ENCODE data around the gene USP15. TPM values are rescaled to one million over a fixed set of nuclear protein-coding genes. Genes with fewer than 3 reads are reported as not detected.

The USP15 gene
- total RNA-seq, 1 donor from 2014 or later, result 150 TPM

DNA sequence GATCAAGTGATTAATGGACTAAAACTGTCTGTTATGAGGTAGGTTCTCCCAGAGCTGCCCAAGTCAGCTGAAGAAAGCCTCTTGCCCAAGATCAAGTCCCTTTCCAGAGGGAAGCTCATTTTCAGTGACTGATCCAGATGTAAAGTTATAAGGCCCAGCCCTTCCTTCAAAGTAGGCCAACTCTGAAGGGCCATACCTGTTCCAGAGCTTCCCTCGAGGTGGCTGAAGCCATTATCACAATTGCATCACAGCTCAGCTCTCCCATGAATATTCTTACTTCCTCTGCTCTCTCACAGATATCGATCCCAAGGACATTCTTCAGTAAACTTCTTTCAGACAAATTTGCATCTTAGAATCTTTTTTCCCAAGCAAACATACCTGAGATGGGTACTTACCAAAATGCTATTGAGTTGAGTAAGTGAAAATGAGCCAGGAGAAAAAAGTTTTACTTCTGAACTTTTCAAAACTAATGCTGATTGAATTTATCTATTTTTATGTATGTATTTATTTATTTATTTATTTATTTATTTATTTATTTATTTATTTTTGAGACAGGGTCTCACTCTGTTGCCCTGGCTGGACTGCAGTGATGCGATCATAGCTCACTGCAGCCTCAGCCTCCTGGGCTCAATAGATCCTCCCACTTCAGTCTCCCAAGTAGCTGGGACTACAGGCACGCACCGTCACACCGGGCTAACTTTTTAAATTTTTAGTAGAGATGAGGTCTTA lies 42.6 kb upstream of the USP15 start:
- CTCF ChIA-PET, result no interaction called here
- peaks cover 2% of the 10 kb centered on the region for H3K4me1 Mint-ChIP-seq
- intact Hi-C loops (cut with micrococcal nuclease), result no loop called here
- no peak overlapping the region for H3K27ac Mint-ChIP-seq
- H3K27me3 Mint-ChIP-seq, result peaks cover 7% of the 10 kb centered on the region
- DNase-seq (no peak), ATAC-seq (ENCODE audit: low read depth) (no peak)
- no peak overlapping the region for H3K4me3 Mint-ChIP-seq
- no peaks in the 10 kb centered on the region for H3K9me3 Mint-ChIP-seq
- TF ChIP-seq, protein P1, sequence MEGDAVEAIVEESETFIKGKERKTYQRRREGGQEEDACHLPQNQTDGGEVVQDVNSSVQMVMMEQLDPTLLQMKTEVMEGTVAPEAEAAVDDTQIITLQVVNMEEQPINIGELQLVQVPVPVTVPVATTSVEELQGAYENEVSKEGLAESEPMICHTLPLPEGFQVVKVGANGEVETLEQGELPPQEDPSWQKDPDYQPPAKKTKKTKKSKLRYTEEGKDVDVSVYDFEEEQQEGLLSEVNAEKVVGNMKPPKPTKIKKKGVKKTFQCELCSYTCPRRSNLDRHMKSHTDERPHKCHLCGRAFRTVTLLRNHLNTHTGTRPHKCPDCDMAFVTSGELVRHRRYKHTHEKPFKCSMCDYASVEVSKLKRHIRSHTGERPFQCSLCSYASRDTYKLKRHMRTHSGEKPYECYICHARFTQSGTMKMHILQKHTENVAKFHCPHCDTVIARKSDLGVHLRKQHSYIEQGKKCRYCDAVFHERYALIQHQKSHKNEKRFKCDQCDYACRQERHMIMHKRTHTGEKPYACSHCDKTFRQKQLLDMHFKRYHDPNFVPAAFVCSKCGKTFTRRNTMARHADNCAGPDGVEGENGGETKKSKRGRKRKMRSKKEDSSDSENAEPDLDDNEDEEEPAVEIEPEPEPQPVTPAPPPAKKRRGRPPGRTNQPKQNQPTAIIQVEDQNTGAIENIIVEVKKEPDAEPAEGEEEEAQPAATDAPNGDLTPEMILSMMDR (IDR thresholded peaks at IDR 0.05), result no peak
- POLR2A ChIA-PET, result no interaction called here
- no peaks in the 10 kb centered on the region for H3K36me3 Mint-ChIP-seq (ENCODE audit: low read depth)

DNA sequence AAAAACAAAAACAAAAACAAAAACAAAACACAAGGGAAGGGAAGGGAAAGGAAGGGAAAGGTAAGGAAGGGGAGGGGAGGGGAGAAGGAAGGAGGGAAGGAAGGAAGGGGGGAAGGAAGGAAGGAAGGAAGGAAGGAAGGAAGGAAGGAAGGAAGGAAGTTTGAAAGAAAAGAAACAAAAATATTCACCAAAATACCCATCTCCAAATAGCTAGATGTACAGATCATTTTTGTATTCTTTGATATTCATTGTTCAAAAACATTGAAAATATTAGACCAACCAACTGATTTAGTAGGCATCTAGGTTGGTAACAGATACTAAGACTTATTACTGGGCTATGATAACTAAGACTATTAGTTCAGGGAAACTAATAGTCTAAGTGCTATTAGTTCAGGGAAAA lies 39.1 kb upstream of the USP15 start:
- no peak for DNase-seq
- Mint-ChIP-seq H3K27ac (no peak overlapping the region), H3K36me3 (ENCODE audit: low read depth) (no peaks in the 10 kb centered on the region), H3K27me3 (peaks cover 5% of the 10 kb centered on the region), H3K4me3 (no peak overlapping the region), H3K4me1 (no peaks in the 10 kb centered on the region), H3K9me3 (no peaks in the 10 kb centered on the region)
- intact Hi-C loops (cut with micrococcal nuclease), result no loop called here
- no peak for ATAC-seq (ENCODE audit: low read depth)
- ChIA-PET CTCF (no interaction called here), POLR2A (no interaction called here)
- TF ChIP-seq, protein P1 (IDR thresholded peaks at IDR 0.05), result no peak

DNA sequence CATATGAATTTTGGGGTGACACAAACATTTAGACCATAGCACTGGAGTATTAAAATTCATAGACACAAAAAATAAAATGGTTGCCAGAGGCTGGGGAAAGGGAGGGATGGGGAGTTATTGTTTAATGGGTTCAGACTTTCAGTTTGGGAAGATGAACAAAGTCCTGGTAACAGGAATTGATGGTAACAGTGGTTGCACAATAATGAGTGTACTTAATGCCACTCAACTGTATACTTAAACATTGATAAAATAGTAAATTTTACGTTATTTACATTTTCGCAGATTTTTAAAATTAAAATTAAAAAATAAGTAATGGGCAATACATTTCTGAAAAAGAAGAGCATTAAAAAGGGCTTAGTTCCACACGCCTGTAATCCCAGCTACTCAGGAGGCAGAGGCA lies 35.6 kb upstream of the USP15 start:
- Mint-ChIP-seq H3K27ac (no peak overlapping the region), H3K9me3 (no peaks in the 10 kb centered on the region), H3K4me3 (no peak overlapping the region), H3K4me1 (no peaks in the 10 kb centered on the region), H3K27me3 (no peaks in the 10 kb centered on the region), H3K36me3 (ENCODE audit: low read depth) (no peaks in the 10 kb centered on the region)
- intact Hi-C loops (cut with micrococcal nuclease), result no loop called here
- CTCF ChIA-PET, result no interaction called here
- no peak for ATAC-seq (ENCODE audit: low read depth)
- POLR2A ChIA-PET, result no interaction called here
- DNase-seq, result no peak
- TF ChIP-seq, protein P1 (IDR thresholded peaks at IDR 0.05), result no peak

DNA sequence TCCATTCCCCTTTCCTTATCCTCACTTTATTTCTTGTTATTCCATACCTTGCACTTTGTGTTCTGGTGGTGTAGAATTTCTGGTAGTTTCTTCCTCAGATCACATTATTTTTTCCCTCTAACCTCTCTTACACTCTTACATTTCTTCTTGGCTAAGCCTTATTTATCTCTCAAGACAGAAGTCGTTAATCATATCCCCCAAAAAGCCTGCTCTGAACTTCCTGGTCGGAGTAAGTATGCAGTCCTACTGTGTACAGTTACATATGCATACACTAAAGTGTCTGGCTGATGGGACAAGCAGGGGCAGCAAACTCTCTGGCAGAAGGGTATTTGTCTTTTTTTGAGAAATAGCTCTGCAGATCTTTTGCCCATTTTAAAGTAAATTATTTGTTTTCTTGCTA lies 33.1 kb upstream of the USP15 start:
- TF ChIP-seq, protein P1 (IDR thresholded peaks at IDR 0.05), result no peak
- no peak for ATAC-seq (ENCODE audit: low read depth)
- intact Hi-C loops (cut with micrococcal nuclease), result no loop called here
- no peak overlapping the region for H3K27ac Mint-ChIP-seq
- H3K9me3 Mint-ChIP-seq, result no peaks in the 10 kb centered on the region
- no peaks in the 10 kb centered on the region for H3K36me3 Mint-ChIP-seq (ENCODE audit: low read depth)
- H3K4me1 Mint-ChIP-seq, result no peaks in the 10 kb centered on the region
- no peak for DNase-seq
- no peaks in the 10 kb centered on the region for H3K27me3 Mint-ChIP-seq
- H3K4me3 Mint-ChIP-seq, result no peak overlapping the region
- ChIA-PET POLR2A (no interaction called here), CTCF (no interaction called here)

DNA sequence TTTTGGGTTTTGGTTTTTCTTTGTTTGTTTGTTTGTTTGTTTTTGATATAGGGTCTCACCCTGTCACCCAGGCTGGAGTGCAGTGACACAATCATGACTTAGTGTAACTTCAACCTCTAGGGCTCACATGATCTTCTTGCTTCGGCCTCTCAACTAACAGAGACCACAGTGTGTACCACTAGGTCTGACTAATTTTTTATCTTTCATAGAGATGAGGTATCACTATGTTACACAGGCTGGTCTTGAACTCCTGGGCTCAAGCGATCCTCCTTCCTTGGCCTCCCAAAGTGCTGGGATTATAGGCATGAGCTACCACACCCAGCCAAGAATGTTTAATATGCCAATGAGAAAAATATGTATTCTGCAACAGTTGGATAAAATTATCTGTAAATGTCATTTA lies 29.6 kb upstream of the USP15 start:
- CTCF ChIA-PET, result no interaction called here
- POLR2A ChIA-PET, result no interaction called here
- TF ChIP-seq, protein P1 (IDR thresholded peaks at IDR 0.05), result no peak
- H3K4me3 Mint-ChIP-seq, result no peak overlapping the region
- DNase-seq, result no peak
- peaks cover 4% of the 10 kb centered on the region for H3K27me3 Mint-ChIP-seq
- no peak overlapping the region for H3K27ac Mint-ChIP-seq
- no peaks in the 10 kb centered on the region for H3K4me1 Mint-ChIP-seq
- H3K9me3 Mint-ChIP-seq, result no peaks in the 10 kb centered on the region
- no peak for ATAC-seq (ENCODE audit: low read depth)
- intact Hi-C loops (cut with micrococcal nuclease), result no loop called here
- H3K36me3 Mint-ChIP-seq (ENCODE audit: low read depth), result no peaks in the 10 kb centered on the region

All from activated B cell treated with CpG ODN at 0.5 μM for 24 hours (primary cell).